Mucosa of stomach (tissue), 1 donor: Measurements from ENCODE around the gene CITED1.

ENCODE experiments used
- H3K27me3 ChIP-seq: one replicate; pipeline ENCODE4 v1.7.0; 2013; ENCODE audit warnings: mild to moderate bottlenecking, low read length; ENCODE audit not compliant: control insufficient read depth, insufficient read depth
- H3K36me3 ChIP-seq: one replicate; pipeline ENCODE4 v1.7.0; 2013; ENCODE audit warnings: low read length; ENCODE audit not compliant: control insufficient read depth, insufficient read depth
- H3K4me1 ChIP-seq: one replicate; pipeline ENCODE4 v1.7.0; 2013; ENCODE audit warnings: mild to moderate bottlenecking, low read length; ENCODE audit not compliant: control insufficient read depth, insufficient read depth
- H3K4me3 ChIP-seq: one replicate; pipeline ENCODE4 v1.7.0; 2013; ENCODE audit warnings: low read length
- H3K9ac ChIP-seq: one replicate; pipeline ENCODE4 v1.7.0; 2013; ENCODE audit warnings: mild to moderate bottlenecking, low read length, moderate library complexity
- H3K9me3 ChIP-seq: one replicate; pipeline ENCODE4 v1.7.0; 2013; ENCODE audit warnings: mild to moderate bottlenecking, low read length, moderate library complexity; ENCODE audit not compliant: control insufficient read depth
- donor health status: Pancreatic carcinoma.

The CITED1 gene

GRCh38 chrX:72305286-72306084 lies at the start of gene CITED1:
CITED1 (minus strand) TSS chrX:72305914; CDS start chrX:72302869, 3,045 bp downstream.
- peak within 1 kb of the TSS; percentile 31 for H3K4me3 ChIP-seq
- H3K27me3 ChIP-seq, result peaks cover 68% of the 10 kb centered on the region
- H3K9ac ChIP-seq, result no peak within 1 kb of the TSS
- H3K9me3 ChIP-seq, result no peaks in the 10 kb centered on the region
- H3K4me1 ChIP-seq, result peaks cover 18% of the 10 kb centered on the region
- no peaks in the 10 kb centered on the region for H3K36me3 ChIP-seq

- Histone ChIP-seq H3K36me3 (no peaks in the 10 kb centered on the region), H3K4me1 (no peaks in the 10 kb centered on the region), H3K9me3 (no peaks in the 10 kb centered on the region), H3K27me3 (no peaks in the 10 kb centered on the region), H3K4me3 (no peak overlapping the region), H3K9ac (no peak overlapping the region)
These were observed 47.1 kb upstream of the CITED1 start for GRCh38 chrX:72352786-72353185.

- H3K4me3 ChIP-seq, result no peak overlapping the region
- no peak overlapping the region for H3K9ac ChIP-seq
- no peaks in the 10 kb centered on the region for H3K4me1 ChIP-seq
- no peaks in the 10 kb centered on the region for H3K36me3 ChIP-seq
- H3K27me3 ChIP-seq, result no peaks in the 10 kb centered on the region
- H3K9me3 ChIP-seq, result no peaks in the 10 kb centered on the region
These were observed 46.1 kb upstream of the CITED1 start for GRCh38 chrX:72351606-72352334.

GRCh38 chrX:72349190-72349589 lies 43.5 kb upstream of the CITED1 start:
- H3K9me3 ChIP-seq, result no peaks in the 10 kb centered on the region
- no peaks in the 10 kb centered on the region for H3K36me3 ChIP-seq
- no peaks in the 10 kb centered on the region for H3K27me3 ChIP-seq
- no peak overlapping the region for H3K4me3 ChIP-seq
- no peak overlapping the region for H3K9ac ChIP-seq
- H3K4me1 ChIP-seq, result no peaks in the 10 kb centered on the region

DNA sequence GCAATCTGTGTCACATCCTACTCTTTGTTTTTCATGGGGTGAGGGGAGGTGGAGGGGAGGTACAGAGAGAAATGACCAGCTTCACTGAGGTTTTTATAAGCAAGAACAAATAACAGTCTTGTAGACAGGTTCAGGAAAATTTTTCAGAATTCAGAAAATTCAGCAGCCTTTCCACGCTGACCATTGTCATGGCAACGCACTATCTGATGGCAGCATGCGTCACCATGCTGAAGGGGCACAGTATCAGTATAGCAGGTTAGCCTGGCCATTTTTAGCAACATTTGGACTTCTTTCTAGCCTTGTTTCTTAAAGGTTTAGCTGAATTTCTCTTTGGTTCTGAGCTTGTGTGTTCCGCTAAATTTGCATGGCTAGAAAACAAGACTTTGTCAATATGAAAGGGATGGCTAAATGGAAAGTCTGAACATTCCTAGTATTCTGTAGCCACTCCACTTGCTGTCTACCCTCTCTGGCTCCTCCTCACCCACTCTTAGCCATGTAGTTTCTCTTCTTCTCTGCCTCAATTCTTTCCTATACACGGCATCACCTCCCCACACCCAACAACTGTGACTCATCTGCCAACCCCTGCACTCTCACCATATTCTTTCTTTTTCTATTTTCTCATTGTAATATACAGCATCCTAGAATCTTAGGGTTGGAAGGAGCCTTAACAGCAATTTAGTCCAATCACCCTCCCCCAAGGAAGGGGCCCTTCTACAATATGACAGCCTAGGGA lies 42.7 kb upstream of the CITED1 start:
- no peak overlapping the region for H3K4me3 ChIP-seq
- H3K36me3 ChIP-seq, result no peaks in the 10 kb centered on the region
- no peaks in the 10 kb centered on the region for H3K27me3 ChIP-seq
- H3K9me3 ChIP-seq, result no peaks in the 10 kb centered on the region
- no peak overlapping the region for H3K9ac ChIP-seq
- no peaks in the 10 kb centered on the region for H3K4me1 ChIP-seq

DNA sequence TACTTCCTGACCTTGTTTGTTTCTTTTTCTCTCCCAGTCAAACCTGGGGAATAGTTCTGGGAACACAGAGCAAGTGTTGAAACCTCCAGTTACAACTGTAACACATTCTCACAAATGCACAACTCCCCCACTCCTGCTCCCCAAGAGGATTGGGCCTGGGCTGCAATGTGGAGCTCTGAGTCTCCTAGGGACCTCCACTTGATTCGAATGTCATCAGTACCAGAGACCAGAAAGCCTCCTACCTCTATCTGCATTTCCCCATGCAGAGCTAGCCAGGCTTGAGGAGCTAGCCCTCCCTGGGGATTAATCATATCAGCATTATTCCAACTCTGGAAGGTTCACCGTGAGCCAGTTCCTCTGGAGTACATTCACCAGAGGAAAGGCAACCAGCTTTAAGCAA lies 41.7 kb upstream of the CITED1 start:
- Histone ChIP-seq H3K4me1 (no peaks in the 10 kb centered on the region), H3K9me3 (no peaks in the 10 kb centered on the region), H3K9ac (no peak overlapping the region), H3K4me3 (no peak overlapping the region), H3K27me3 (no peaks in the 10 kb centered on the region), H3K36me3 (no peaks in the 10 kb centered on the region)

DNA sequence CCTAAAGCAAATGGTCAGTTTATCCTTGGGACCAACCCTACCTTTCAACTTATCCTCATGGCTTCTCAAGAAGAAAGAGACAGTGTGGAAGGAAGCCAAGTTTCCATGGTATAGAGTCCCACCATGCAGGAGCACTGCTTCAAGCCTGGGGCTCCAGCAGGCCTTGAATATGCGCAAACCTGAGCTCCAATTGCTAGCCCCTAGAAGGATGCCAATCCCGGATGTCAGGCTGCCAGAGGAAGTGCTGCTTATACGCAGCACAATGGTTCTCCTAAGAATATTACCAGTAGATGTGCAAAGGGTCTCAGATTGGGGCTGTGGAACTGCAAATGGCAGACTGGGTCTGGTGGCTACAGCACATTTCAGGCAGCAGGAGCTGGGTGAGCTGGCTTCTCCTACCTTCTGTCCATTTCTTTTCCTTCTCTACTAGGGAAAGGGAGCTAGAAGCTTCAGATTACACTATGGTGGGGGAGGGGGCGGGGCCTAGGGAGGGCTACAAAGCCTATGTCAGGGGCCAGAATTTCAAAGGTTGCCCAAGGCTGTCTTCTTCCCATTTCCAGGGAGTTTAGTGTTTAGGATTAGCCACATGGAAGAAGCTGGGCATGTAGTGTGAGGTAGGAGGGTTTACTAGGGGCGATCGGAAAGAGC lies 40.7 kb upstream of the CITED1 start:
- no peaks in the 10 kb centered on the region for H3K27me3 ChIP-seq

GRCh38 chrX:72340626-72341025 lies 34.9 kb upstream of the CITED1 start:
- Histone ChIP-seq H3K4me1 (no peaks in the 10 kb centered on the region), H3K36me3 (no peaks in the 10 kb centered on the region), H3K27me3 (no peaks in the 10 kb centered on the region), H3K9me3 (no peaks in the 10 kb centered on the region), H3K4me3 (no peak overlapping the region), H3K9ac (no peak overlapping the region)

More for the DNA sequence above, 40.7 kb upstream of the CITED1 start:
- no peak overlapping the region for H3K4me3 ChIP-seq
- no peak overlapping the region for H3K9ac ChIP-seq
- H3K4me1 ChIP-seq, result no peaks in the 10 kb centered on the region
- H3K36me3 ChIP-seq, result no peaks in the 10 kb centered on the region
- H3K9me3 ChIP-seq, result no peaks in the 10 kb centered on the region

GRCh38 chrX:72340041-72340440 lies 34.3 kb upstream of the CITED1 start:
- no peaks in the 10 kb centered on the region for H3K36me3 ChIP-seq
- H3K4me1 ChIP-seq, result no peaks in the 10 kb centered on the region
- no peak overlapping the region for H3K9ac ChIP-seq
- H3K27me3 ChIP-seq, result no peaks in the 10 kb centered on the region
- H3K9me3 ChIP-seq, result no peaks in the 10 kb centered on the region
- H3K4me3 ChIP-seq, result no peak overlapping the region

DNA sequence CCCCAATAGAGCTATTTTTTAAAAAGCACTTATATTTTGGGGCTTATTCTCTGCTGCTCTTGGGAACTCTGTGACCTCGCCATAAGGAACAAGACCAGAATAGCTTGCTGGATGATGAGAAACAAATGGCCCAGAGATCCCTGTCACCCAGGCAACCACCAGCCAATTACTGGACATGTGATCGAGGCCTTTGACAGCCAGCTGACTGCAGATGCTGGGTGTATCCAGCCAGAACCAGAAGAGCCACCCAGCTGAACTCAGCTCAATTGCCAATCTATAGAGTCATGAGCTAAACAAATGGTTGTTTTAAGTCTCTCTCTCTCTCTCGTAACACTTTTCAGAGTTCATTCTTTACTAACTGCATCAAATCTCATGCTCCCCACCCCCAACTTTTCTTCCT lies 24.4 kb upstream of the CITED1 start:
- no peak overlapping the region for H3K9ac ChIP-seq
- no peak overlapping the region for H3K4me3 ChIP-seq
- H3K4me1 ChIP-seq, result no peaks in the 10 kb centered on the region
- no peaks in the 10 kb centered on the region for H3K9me3 ChIP-seq
- no peaks in the 10 kb centered on the region for H3K27me3 ChIP-seq
- no peaks in the 10 kb centered on the region for H3K36me3 ChIP-seq

DNA sequence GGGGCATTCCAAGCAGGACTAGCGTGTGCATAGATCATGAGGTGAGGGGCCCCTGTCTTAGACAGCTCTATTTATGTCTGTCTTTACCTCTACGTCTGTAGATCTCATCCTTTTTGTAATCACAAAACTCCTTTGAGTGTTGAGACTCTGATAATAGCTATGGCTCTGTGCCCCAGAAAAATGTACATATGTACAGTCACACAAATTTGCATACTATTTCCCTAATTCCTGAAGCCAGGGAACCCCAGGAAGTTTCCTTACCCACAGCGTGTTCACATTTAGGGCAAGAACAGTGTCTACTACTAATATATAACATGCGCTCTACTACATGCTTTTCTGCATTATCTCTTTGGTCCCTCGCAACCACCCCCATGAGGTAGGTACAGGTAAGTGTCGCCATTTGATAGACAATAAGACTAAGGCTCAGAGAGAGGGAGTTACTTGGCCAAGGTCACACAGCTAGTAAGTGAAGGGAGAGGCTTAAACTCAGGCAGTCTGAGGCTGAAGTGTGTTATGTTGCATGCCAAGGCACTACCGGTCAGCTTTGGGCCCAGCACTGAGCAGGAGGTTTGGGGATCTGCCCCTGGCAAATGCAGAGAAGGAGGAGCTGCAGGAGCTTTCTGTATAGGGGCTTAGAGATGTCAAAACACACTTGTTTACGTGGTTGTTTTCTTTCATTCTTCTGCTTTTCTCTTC lies 21.0 kb upstream of the CITED1 start:
- Histone ChIP-seq H3K36me3 (no peaks in the 10 kb centered on the region), H3K27me3 (no peaks in the 10 kb centered on the region), H3K4me3 (no peak overlapping the region), H3K9me3 (no peaks in the 10 kb centered on the region), H3K4me1 (no peaks in the 10 kb centered on the region), H3K9ac (no peak overlapping the region)
